GM12874 (cell line): ENCODE results near the gene TNFAIP8.
A peak's percentile ranks its signal among the peaks of the same experiment; 100 is the strongest.

ENCODE experiments used
- TF ChIP-seq, protein P1 (sequence below): IDR thresholded peaks from 2 replicates; pipeline ENCODE4 v1.5.1; 2011; ENCODE audit warnings: low read depth, mild to moderate bottlenecking, control low read depth, low read length, moderate library complexity; ENCODE audit not compliant: insufficient read depth

The TNFAIP8 gene

DNA sequence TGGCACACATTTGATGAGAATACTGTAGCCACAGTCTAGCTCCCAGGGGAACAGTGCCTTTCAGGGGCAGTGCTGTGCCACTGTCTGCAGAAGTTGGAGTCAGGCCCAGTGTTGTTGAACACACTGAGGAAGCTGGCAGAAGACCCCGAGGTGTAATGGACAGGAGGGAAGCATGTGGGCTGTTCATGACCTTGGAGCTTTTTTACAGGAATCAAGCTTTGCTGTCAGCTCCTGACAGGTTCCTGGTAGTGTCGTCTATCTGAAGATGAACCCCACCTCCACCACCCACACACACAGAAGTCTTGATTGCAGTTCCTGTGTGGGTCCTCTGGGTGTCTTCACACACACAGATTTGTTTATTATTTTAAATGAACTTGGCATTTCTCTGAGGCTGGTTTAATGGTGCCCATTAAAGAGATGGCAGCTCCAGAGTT, 40.3 kb upstream of the TNFAIP8 start:
- TF ChIP-seq, protein P1, sequence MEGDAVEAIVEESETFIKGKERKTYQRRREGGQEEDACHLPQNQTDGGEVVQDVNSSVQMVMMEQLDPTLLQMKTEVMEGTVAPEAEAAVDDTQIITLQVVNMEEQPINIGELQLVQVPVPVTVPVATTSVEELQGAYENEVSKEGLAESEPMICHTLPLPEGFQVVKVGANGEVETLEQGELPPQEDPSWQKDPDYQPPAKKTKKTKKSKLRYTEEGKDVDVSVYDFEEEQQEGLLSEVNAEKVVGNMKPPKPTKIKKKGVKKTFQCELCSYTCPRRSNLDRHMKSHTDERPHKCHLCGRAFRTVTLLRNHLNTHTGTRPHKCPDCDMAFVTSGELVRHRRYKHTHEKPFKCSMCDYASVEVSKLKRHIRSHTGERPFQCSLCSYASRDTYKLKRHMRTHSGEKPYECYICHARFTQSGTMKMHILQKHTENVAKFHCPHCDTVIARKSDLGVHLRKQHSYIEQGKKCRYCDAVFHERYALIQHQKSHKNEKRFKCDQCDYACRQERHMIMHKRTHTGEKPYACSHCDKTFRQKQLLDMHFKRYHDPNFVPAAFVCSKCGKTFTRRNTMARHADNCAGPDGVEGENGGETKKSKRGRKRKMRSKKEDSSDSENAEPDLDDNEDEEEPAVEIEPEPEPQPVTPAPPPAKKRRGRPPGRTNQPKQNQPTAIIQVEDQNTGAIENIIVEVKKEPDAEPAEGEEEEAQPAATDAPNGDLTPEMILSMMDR = peak; percentile 51; the same call in 1 of the 2 replicates

DNA sequence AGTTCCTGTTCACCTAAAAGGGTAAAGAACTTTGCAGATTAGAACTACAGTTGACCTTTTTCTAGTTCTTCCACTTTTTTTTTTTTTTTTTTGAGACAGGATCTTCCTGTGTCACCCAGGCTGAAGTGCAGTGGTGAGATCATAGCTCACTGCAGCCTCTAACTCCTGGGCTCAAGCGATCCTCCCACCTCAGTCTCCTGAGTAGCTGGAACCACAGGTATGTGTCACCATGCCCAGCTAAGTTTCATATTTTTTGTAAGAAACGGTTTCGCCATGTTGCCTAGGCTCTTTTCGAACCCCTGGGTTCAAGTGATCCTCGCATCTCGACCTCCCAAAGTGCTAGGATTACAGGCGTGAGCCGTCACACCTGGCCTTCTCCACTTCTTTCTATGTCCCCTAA, 39.7 kb upstream of the TNFAIP8 start:
- TF ChIP-seq, protein P1 = no peak

DNA sequence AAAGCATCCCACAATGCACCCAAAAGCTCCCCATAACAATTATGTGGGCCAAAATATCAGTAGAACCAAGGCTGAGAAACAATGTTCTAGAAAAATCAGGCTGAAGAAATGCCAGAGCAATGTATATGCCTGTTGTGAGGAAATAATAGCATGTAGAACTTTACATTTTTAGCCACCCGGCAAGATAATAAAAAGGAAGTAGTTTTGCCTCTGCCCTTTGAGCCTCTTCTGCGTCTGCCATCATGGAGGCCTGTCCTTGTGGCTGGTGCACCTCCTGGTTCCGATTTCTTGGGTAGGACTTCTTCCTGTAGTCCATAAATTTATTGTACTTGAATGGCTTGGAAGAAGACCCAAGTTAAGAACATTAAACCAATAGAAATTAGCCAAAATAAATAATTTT, 38.9 kb upstream of the TNFAIP8 start:
- TF ChIP-seq, protein P1 = no peak

DNA sequence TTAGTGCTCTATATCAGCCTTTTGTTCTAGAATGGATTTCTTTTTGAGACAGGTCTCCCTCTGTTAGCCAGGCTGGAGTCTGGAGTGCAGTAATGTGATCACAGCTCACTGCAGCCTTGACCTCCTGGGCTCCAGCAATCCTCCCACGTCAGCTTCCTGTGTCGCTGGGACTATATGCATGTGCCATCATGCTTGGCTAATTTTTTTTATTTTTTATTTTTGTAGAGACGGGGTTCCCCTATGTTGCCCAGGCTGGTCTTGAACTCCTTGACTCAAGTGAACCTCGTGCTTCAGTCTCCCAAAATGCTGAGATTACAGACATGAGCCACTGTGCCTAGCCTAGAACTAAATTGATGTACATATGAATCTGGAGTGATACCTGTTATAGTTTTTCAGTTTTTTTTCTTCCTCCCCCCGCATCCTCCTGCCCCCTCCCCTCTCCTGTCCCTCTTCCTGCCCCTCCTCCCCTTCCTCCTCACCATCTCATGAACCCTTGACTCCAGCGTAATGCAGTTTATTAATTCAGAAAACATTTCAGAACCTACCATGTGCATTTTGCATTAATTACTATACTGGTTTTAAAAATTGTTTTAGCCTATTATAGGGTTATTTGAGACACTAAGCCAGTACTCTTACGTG, 37.4 kb upstream of the TNFAIP8 start:
- TF ChIP-seq, protein P1 = no peak

DNA sequence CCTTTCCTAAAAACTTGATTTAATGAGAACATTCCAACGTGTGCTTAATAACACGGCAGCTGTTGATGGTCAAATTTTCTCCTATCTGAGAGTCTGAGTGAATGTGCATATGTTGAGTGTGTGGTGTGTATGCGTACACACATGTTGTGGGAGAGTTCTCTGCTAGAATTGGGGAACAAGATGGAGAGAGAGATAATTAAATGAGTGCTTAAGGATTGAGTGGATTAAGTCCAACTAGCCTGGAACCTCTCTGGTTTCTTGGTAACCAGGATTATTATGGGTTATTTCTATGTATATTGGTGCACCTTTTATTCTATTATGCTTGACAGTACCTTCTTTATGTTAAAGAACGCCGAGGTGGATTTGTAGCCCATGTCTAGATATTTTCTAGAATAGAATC, 36.4 kb upstream of the TNFAIP8 start:
- TF ChIP-seq, protein P1 = no peak

DNA sequence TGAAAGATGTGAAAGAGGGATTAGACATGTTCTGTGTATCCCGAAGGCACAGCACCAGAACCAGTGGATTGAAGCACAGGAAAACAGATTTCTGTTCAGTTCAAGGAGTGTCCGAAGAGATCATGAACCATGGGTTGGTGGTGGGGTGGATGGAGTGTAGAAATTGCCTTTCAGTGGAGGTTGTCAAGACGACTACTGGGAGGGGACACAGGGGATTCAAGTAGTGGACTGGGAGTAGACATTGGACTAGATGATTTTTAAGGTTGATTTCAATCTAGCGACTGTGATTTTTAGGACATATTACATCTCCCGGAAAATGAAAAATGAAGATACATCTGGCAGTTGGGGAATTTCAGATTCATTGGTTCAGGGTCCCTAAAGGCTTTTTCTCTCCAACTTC, 35.9 kb upstream of the TNFAIP8 start:
- TF ChIP-seq, protein P1 = no peak

DNA sequence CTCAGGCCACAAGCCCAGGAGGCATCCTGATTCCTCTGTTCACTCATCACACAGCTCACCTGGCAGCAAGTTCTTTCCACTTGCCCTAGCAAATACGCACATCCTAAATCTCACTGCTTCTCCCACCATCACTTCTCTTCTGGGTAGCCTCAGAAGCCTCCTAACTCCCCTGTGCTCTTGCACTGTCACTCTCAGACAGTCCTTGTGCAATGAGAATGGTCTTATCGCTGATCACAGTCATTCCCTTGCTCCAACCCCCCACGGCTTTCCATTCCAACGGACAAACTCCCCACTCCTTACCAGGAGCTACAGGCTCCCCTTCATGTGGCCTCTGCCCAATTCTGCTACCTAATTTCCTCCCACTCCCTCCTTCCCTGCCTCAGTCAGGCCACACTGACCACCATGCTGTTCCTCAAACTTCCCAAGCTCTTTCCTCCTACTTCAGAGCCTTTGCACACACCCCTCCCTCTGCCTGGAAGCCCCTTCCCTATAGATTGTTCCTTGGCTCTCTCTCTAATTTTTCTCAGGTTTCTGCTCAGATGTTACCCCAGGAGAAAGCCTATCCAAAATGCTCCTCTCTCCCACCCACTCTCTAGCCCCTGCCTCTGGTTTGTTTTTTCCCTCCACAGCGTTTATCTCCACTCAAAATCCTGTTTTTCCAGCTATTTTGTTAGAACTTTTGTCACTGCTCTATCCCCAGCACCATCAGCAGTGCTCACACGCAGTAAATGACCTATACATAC, 34.1 kb upstream of the TNFAIP8 start:
- TF ChIP-seq, protein P1 = no peak
